Neural progenitor cell (in vitro differentiated cells): Measurements from ENCODE around the gene ITPR1. TPM values are rescaled to one million over a fixed set of nuclear protein-coding genes. Genes with fewer than 3 reads are reported as not detected.

Experiments
- DNase-seq: peaks from one replicate; pipeline ENCODE4 v3.0.0-alpha.2; 2016; ENCODE audit warnings: low spot score
- H2AFZ ChIP-seq: fragments of 200-600 bp; sonication (generic); replicated peaks from 2 replicates; pipeline ENCODE4 v1.6.1; 2016; ENCODE audit warnings: antibody characterized with exemption
- H3F3A ChIP-seq: fragments of 200-600 bp; sonication (generic); 2 replicates; pipeline ENCODE4 v1.6.1; 2016; ENCODE audit warnings: antibody characterized with exemption, low read depth
- H3K27ac ChIP-seq: fragments of 200-600 bp; sonication (generic); 2 replicates; pipeline ENCODE4 v1.5.1; 2016; ENCODE audit warnings: mild to moderate bottlenecking
- H3K27me3 ChIP-seq: fragments of 200-600 bp; sonication (generic); 2 replicates; pipeline ENCODE4 v1.6.1; 2016; ENCODE audit warnings: mild to moderate bottlenecking, moderate library complexity
- H3K36me3 ChIP-seq: fragments of 200-600 bp; sonication (generic); 2 replicates; pipeline ENCODE4 v1.5.1; 2016
- H3K4me1 ChIP-seq: fragments of 200-600 bp; sonication (generic); 2 replicates; pipeline ENCODE4 v1.6.1; 2016; ENCODE audit warnings: mixed run types
- H3K4me2 ChIP-seq: fragments of 200-600 bp; sonication (generic); 2 replicates; pipeline ENCODE4 v1.6.1; 2016
- H3K4me3 ChIP-seq: fragments of 200-600 bp; sonication (generic); 2 replicates; pipeline ENCODE4 v1.5.1; 2016
- H3K79me2 ChIP-seq: fragments of 200-600 bp; sonication (generic); 2 replicates; pipeline ENCODE4 v1.6.1; 2016; ENCODE audit warnings: low read depth
- H3K9ac ChIP-seq: fragments of 200-600 bp; sonication (generic); 2 replicates; pipeline ENCODE4 v1.6.1; 2016
- H3K9me3 ChIP-seq: fragments of 200-600 bp; sonication (generic); 2 replicates; pipeline ENCODE4 v1.5.1; 2016; ENCODE audit warnings: low read depth
- H4K20me1 ChIP-seq: fragments of 200-600 bp; sonication (generic); 2 replicates; pipeline ENCODE4 v1.6.1; 2016; ENCODE audit warnings: low read depth
- H3K27ac Mint-ChIP-seq: 3 replicates; pipeline ENCODE4 v1.8.0; 2021; ENCODE audit warnings: mixed read lengths
- H3K27me3 Mint-ChIP-seq: 2 replicates; pipeline ENCODE4 v1.8.0; 2022; ENCODE audit warnings: low read depth, mild to moderate bottlenecking, inconsistent platforms, moderate library complexity, mixed read lengths; ENCODE audit not compliant: insufficient read depth
- H3K36me3 Mint-ChIP-seq: 3 replicates; pipeline ENCODE4 v1.8.0; 2021; ENCODE audit warnings: mixed read lengths
- H3K4me1 Mint-ChIP-seq: 3 replicates; pipeline ENCODE4 v1.8.0; 2021; ENCODE audit warnings: mixed read lengths
- H3K4me3 Mint-ChIP-seq: 3 replicates; pipeline ENCODE4 v1.8.0; 2021; ENCODE audit warnings: mild to moderate bottlenecking, moderate library complexity, mixed read lengths
- H3K9me3 Mint-ChIP-seq: 3 replicates; pipeline ENCODE4 v1.8.0; 2020; ENCODE audit warnings: mixed read lengths
- CTCF ChIP-seq: fragments of 200-600 bp; sonication (generic); IDR thresholded peaks from 2 replicates; pipeline ENCODE4 v1.5.1; 2017; ENCODE audit warnings: antibody characterized with exemption, mild to moderate bottlenecking
- EZH2 ChIP-seq: fragments of 200-600 bp; sonication (generic); IDR thresholded peaks from 2 replicates; pipeline ENCODE4 v1.6.1; 2017; ENCODE audit warnings: antibody characterized with exemption, mild to moderate bottlenecking, moderate library complexity
- EZH2phosphoT487 ChIP-seq: fragments of 200-600 bp; sonication (generic); IDR thresholded peaks from 2 replicates; pipeline ENCODE4 v1.6.1; 2017; ENCODE audit warnings: antibody characterized with exemption
- total RNA-seq: library from RNA; depleted of rRNA; stranded (reverse); fragments of >200 nt; gene quantifications from 2 replicates; pipeline ENCODE4 v1.2.3, GENCODE V29; 2015; ENCODE audit warnings: low replicate concordance

Gene ITPR1
- total RNA-seq, 1 donor from 2014 or later: 5.0 TPM

DNA sequence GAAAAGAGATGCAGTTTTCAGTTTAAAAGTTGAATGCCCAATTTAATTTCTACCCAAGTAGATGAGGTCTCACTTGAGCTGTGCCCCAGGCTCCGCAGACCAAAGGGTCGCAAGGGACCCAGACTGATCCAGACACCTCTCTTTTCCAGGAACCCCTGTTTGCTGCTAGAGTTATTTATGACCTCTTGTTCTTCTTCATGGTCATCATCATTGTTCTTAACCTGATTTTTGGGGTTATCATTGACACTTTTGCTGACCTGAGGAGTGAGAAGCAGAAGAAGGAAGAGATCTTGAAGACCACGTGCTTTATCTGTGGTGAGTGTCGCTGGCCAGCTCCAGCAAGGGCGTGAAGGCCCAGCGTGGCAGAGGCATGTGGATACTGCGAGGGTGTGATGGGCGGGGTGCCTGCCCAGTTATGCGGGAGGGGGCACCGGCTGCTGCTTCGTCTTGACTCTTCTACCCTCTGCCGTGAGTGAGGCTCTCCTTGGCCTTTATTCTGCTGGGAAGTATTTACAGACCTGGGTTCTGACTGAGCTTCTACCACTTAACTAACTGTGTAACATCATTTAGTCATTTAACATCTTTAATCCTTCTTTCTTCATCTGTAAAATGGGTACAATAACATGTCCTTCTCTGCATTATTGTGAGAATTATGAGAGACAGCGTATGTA is 321.9 kb downstream of the ITPR1 start:
- DNase-seq: no peak
- no peak for TF ChIP-seq CTCF
- Mint-ChIP-seq H3K4me3 (no peak overlapping the region), H3K36me3 (peaks cover 29% of the 10 kb centered on the region), H3K9me3 (peaks cover 26% of the 10 kb centered on the region), H3K27me3 (no peaks in the 10 kb centered on the region), H3K27ac (no peak overlapping the region), H3K4me1 (peaks cover 8% of the 10 kb centered on the region)
- Histone ChIP-seq H3K27me3 (no peaks in the 10 kb centered on the region), H3F3A (no peaks in the 10 kb centered on the region), H3K79me2 (no peaks in the 10 kb centered on the region), H3K4me1 (no peaks in the 10 kb centered on the region), H3K9ac (no peak overlapping the region), H3K4me2 (no peak overlapping the region), H4K20me1 (no peaks in the 10 kb centered on the region), H3K27ac (no peak overlapping the region), H2AFZ (no peak overlapping the region), H3K4me3 (no peak overlapping the region), H3K36me3 (no peaks in the 10 kb centered on the region), H3K9me3 (no peaks in the 10 kb centered on the region)

DNA sequence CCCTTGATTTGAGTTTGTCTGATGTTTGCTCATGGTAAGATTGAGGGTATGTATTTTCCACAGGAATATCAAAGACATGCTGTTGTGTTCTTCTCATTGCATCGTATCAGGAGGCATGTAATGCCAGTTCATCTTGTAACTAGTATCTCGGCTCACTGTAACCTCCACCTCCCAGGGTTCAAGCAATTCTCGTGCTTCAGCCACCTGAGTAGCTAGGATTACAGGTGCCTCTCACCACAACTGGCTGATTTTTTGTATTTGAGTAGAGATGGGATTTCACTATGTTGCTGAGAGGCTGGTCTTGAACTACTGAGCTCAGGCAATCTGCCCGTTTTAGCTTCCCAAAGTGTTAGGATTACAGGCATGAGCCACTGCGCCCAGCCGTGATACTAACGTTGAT is 323.2 kb downstream of the ITPR1 start:
- Mint-ChIP-seq H3K9me3 (peaks cover 26% of the 10 kb centered on the region), H3K4me3 (no peak overlapping the region), H3K36me3 (peaks cover 29% of the 10 kb centered on the region), H3K4me1 (peaks cover 10% of the 10 kb centered on the region), H3K27ac (no peak overlapping the region), H3K27me3 (no peaks in the 10 kb centered on the region)
- no peaks in the 10 kb centered on the region for H3K27me3 ChIP-seq
- TF ChIP-seq CTCF (no peak), EZH2 (no peak), EZH2phosphoT487 (no peak)
- H3K9ac ChIP-seq: no peak overlapping the region
- no peaks in the 10 kb centered on the region for H4K20me1 ChIP-seq
- no peaks in the 10 kb centered on the region for H3K79me2 ChIP-seq
- H2AFZ ChIP-seq: no peak overlapping the region
- H3K27ac ChIP-seq: no peak overlapping the region
- H3F3A ChIP-seq: no peaks in the 10 kb centered on the region
- DNase-seq: no peak
- H3K4me3 ChIP-seq: no peak overlapping the region
- H3K4me2 ChIP-seq: no peak overlapping the region
- H3K4me1 ChIP-seq: no peaks in the 10 kb centered on the region
- H3K9me3 ChIP-seq: no peaks in the 10 kb centered on the region
- H3K36me3 ChIP-seq: no peaks in the 10 kb centered on the region

- no peak overlapping the region for H3K27ac Mint-ChIP-seq
- H4K20me1 ChIP-seq: no peaks in the 10 kb centered on the region
- no peaks in the 10 kb centered on the region for H3K9me3 ChIP-seq
- no peaks in the 10 kb centered on the region for H3K36me3 ChIP-seq
- TF ChIP-seq EZH2 (no peak), CTCF (no peak), EZH2phosphoT487 (no peak)
- peaks cover 26% of the 10 kb centered on the region for H3K9me3 Mint-ChIP-seq
- no peak overlapping the region for H3K4me3 ChIP-seq
- peaks cover 32% of the 10 kb centered on the region for H3K36me3 Mint-ChIP-seq
- H3K4me2 ChIP-seq: no peak overlapping the region
- H3F3A ChIP-seq: no peaks in the 10 kb centered on the region
- DNase-seq: no peak
- H3K4me3 Mint-ChIP-seq: no peak overlapping the region
- no peaks in the 10 kb centered on the region for H3K27me3 ChIP-seq
- H2AFZ ChIP-seq: no peak overlapping the region
- H3K79me2 ChIP-seq: no peaks in the 10 kb centered on the region
- H3K4me1 Mint-ChIP-seq: peaks cover 14% of the 10 kb centered on the region
- no peaks in the 10 kb centered on the region for H3K4me1 ChIP-seq
- H3K27ac ChIP-seq: no peak overlapping the region
- H3K9ac ChIP-seq: no peak overlapping the region
- no peaks in the 10 kb centered on the region for H3K27me3 Mint-ChIP-seq
These were observed 323.6 kb downstream of the ITPR1 start for GRCh38 chr3:4816718-4817117.
